Erythroblast (primary cell): ENCODE measurements around the gene PTGIS.
A peak's percentile ranks its signal among the peaks of the same experiment; 100 is the strongest.

Source experiments
- DNase-seq, 2 experiments: peaks; one replicate each; lab custom pipeline; 2025; lab: John Stamatoyannopoulos, UW
- GATA1 ChIP-seq: IDR thresholded peaks from 2 replicates; pipeline ENCODE4 v1.6.1; 2011; ENCODE audit warnings: low read depth, mild to moderate bottlenecking, control low read depth, low read length, moderate library complexity
- POLR2A ChIP-seq: IDR thresholded peaks from 2 replicates; pipeline ENCODE4 v1.6.1; 2011; ENCODE audit warnings: mild to moderate bottlenecking, low read length

Gene PTGIS

GRCh38 chr20:49603209-49603627 is 35.3 kb upstream of the PTGIS start:
- peak in 1 of 2 experiments; percentile 21 for DNase-seq
- TF ChIP-seq POLR2A (no peak), GATA1 (no peak)

DNA sequence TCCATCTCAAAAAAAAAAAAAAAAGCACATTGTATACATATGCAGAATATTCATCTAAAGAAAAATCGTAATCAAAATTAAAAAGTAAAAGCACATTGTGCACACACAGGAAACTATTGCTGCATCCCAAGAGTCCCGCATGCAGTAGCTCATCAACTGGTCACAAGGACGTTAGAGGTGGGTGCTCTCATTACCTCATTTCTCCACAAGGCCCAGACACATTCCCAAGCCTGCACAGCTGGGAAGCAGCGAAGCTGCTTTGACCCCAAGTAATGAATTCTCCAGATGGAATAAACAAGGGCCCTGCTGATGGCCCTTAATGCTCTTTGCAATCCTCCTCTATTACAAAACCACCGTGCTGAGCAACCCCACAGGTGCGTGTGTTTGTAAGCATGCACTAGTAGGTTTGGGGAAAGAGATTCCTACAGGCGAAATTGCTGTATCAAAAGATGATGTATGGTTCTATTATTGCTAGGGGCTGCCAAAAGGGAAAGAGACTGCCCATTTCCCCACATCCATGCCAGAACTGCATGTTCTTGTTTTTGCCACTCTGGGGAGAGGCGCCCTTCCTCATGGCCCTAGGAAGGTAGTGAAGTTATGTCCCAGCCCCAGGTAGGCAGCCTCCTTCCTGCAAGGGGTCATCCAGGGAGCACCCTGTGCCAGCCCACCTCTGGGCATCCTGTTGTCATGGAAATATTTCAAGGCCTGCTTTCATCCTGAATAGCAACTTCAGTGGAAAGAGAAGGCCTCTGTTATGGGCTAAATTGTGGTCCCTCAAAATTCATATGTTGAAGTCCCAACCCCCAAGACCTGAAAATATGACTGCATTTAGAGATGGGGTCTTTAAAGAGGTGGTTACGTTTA is 34.6 kb upstream of the PTGIS start:
- DNase-seq: no peak
- no peak for TF ChIP-seq GATA1
- TF ChIP-seq POLR2A: no peak

DNA sequence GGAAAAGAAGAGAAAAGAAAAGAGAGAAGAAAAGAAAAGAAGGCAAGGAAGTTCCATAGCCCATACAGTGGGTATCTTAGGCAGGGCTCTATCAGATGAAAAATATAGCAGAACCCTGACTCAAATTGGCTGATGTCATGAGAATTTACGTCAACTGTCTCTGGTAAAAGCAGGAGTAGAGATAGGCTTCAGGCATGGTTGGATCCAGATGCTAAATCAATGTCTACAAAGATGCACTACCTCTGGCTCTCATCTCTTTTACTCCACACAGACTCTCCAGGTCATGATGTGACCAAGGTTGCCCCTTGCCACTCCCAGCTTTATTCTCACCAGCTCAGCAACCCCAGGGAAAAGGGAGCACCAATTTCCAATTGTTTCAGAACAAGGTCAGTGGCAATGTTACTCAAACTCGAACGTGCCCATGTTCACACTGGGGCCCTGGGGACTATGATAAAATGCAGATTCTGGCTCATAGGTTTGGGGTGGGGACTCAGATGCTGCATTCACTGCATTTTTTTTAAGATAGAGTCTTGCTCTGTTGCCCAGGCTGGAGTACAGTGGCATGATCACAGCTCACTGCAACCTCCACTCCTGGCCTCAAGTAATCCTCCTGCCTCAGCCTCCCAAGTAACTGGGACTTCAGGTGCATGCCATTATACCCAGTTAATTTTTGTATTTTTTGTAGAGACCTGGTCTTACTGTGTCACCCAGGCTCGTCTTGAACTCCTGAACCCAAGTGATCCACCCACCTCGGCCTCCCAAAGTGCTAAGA is 33.4 kb upstream of the PTGIS start:
- no peak for TF ChIP-seq POLR2A
- no peak for TF ChIP-seq GATA1

GRCh38 chr20:49599746-49600113 is 31.8 kb upstream of the PTGIS start:
- no peak for DNase-seq
- TF ChIP-seq POLR2A (no peak), GATA1 (no peak)

More for the DNA sequence above, 33.4 kb upstream of the PTGIS start:
- DNase-seq: no peak

DNA sequence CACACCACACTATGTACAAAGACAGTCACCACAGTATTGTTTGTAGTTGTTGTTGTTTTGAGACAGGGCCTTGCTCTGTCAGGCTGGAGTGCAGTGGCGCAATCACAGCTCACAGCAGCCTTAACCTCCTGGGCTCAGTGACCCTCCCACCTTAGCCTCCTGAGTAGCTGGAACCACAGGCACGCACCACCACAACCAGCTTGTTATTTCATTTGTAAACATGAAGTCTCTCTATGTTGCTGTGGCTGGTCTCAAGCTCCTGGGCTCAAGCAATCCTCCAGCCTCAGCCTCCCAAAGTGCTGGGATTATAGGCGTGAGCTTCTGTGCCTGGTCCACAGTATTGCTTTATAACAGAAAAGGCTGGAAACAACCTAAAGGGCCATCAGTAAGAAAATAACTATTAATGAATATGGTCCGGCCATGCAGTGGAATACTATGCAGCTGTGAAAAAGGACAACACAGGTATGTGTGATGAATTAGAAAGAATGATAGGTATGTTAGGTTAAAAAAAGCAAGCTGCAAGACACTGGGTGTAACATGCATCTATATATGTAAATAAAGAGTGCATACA is 30.0 kb upstream of the PTGIS start:
- no peak for DNase-seq
- TF ChIP-seq POLR2A: no peak
- TF ChIP-seq GATA1: no peak

DNA sequence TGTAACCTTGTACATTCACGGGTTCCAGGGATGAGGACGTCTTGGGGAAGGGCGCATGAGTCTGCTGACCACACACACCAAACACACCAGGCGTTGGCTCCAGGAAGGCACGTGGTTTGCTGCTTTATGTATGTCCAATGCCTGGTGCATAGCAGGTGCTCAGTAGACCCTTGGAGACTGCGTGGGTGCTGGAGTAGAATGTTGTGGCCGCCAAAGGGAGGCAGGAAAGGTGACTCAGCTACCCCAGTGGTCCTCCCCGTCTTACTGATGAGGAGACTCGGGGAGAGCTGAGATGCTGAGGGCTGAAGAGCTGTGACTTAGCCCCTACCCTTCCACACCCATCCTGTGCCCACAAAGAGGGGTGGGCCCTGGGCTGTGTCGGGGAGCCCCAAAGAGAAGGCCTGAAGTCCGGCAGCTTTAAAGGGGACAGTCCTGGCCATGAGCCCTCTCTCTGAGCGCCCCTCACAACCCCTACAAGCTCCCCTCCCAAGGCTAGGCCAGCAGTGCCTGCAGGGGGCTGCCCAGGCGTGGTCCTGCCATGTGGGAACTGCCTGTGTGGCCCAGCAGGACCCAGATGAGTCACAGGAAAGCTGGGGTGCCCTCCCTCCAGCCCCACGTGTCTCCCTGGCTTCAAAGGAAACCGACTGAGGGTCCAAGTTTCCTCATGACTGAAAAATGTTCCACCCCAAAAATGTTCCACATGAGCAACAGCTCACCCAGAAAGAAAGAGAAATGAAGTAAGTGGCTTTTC is 28.0 kb upstream of the PTGIS start:
- TF ChIP-seq GATA1 (no peak), POLR2A (no peak)
- no peak for DNase-seq

DNA sequence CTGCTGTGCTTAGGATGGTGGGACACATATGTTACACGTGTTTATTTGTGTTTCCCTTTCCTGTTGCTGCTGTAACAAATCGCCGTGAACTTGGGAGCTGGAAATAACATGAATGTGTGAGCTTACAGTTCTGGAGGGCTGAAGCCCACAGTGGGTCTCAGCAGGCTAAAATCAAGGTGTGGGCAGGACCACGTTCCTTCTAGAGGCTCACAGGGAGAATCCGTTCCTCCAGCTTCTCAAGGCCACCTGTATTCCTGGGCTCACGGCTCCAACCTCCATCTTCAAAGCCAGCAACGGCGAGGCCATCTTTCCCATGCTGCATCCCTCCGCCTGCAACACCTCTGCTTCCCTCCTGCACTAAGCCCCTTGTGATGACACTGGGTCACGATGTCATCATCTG is 27.4 kb upstream of the PTGIS start:
- DNase-seq: no peak
- TF ChIP-seq GATA1 (no peak), POLR2A (no peak)

- no peak for TF ChIP-seq POLR2A
- TF ChIP-seq GATA1: no peak
- DNase-seq: no peak
These were observed 27.0 kb upstream of the PTGIS start for GRCh38 chr20:49594931-49595315.

DNA sequence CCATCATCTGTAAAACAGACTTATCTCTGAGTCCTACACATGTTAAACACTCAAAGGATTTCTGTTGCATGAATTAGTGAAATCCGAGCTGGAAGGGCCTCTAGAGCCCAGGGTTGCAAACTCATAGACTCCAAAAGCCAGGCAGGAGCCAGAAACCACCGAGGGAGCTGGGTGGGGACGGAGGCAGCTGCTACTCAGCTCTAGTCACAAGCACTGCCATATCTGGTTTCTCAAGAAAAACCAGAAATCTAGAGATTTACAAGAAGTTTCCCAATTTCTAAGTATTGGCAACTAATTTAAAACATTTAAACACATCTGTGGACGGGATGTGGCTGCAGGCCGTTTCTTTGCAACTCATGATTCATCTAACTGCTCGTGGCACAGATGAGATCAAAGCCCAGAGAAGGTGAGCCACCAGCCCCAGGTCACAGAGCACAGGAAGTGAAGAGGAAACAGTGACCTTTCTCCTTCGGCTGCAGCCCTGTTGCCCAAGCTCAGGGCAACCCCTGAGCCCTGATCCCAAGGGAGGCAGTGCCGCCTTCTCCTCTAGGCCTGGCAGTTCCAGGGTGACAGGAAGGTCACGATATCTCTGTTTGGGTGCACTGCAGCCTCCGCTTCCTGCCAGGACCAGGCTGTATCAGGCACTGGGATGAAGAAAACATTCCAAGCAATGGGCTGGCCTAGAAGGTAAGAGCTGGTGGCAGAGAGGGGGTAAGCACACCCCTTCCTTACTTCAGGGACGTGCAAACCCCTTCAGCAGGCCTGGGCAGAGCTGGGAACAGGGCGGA is 26.4 kb upstream of the PTGIS start:
- TF ChIP-seq GATA1 (no peak), POLR2A (no peak)
- DNase-seq: no peak

DNA sequence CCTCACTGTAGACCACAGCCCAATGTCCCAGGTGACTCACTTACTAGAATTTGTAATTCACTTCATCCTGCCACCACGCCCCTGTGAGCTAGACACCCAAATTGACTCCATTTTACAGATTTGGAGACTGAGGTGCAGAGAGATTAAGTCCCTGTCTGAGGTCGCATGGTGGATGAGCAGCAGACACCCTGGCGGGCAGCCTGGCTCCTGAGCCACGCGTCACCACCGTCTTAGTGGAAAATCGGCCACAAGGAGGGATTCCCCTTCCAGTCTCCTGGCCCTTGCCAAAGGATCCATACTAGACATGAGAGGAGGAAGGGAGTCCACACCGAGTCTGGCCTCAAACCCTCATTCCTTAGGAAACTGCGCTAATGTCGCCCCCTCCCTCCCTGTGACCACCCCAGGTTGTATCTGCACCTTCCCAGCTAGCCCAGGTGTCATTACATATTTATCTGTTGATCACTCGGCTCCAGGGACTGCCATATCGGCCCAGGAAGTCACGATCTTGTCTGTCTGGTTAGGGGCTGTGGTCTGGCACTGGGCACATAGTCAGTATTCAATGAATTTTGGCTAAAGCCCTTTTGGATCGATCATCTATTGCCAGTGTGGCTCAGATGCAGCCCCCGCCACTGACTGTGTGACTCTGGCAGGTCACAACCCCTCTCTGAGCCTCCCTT is 25.7 kb upstream of the PTGIS start:
- DNase-seq: no peak

DNA sequence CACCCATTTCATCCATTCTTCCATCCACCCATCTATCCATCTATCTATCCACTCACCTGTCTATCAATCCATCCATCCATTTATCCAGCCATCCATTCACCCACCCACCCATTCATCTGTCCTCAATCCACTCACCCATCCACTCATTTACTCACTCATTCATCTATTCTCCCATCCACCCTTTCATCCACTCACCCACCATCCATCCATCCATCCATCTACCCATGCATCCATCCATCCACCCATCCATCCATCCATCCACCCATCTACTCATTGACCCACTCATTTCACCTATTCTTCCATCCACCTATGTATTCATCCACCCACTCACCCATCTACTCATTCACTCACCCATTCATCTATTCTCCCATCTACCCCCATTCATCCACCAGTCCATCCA is 24.2 kb upstream of the PTGIS start:
- DNase-seq: no peak
- TF ChIP-seq GATA1 (no peak), POLR2A (no peak)

More for the DNA sequence above, 25.7 kb upstream of the PTGIS start:
- TF ChIP-seq GATA1 (no peak), POLR2A (no peak)

DNA sequence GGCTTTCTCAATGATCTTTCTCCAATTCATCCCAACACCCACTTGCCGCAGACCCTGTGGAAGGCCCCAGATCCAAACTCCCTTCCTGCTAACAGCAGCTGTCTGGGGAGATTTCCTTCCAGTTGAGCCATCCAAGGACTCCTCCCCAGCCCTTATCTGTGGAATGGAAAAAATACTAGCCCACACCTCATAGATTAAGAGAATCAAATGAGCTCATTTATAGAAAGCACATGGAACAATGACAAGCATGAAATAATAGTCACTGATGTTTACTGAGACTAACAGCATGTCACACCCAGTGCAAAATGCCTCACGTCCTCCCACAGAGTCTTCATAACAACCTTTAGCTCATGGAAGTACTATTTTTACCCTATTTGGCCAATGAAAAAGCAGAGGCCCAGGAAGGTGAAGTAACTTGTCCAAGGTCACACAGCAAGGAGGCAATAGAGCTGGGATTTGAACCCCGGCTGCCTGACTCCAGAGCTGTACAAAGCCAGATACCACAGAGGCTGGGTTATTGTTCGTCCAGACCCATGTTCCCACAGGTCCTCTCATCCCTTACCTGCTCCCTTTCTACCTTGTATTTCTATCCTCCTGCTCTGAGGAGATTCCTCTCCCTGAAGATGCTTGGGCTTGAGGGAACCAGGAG is 23.4 kb upstream of the PTGIS start:
- no peak for TF ChIP-seq GATA1
- TF ChIP-seq POLR2A: no peak
- no peak for DNase-seq
